MM.1S (cell line): Measurements from ENCODE around the gene IL13.
"Not testable (repeated sequence)": the region's sequence is repeated elsewhere in the genome, so short reads cannot be mapped to it uniquely, and the experiment has no call there.

Source experiments
- DNase-seq: peaks from one replicate; pipeline ENCODE4 v3.0.0-alpha.2; 2015
- H2AFZ ChIP-seq: fragments of 300-600 bp; sonication (generic); 2 replicates; pipeline ENCODE4 v1.6.0; 2016; ENCODE audit warnings: antibody characterized with exemption, low read length
- H3F3A ChIP-seq: fragments of 300-600 bp; sonication (generic); 2 replicates; pipeline ENCODE4 v1.6.1; 2016; ENCODE audit warnings: mild to moderate bottlenecking, antibody characterized with exemption, low read length, moderate library complexity, mixed read lengths; ENCODE audit not compliant: insufficient read depth
- H3K27ac ChIP-seq: fragments of 300-600 bp; sonication (generic); 2 replicates; pipeline ENCODE4 v1.5.1; 2016; ENCODE audit warnings: mild to moderate bottlenecking, low read length
- H3K27me3 ChIP-seq: fragments of 300-600 bp; sonication (generic); replicated peaks from 2 replicates; pipeline ENCODE4 v1.6.0; 2016; ENCODE audit warnings: low read length; ENCODE audit not compliant: insufficient read depth
- H3K36me3 ChIP-seq: fragments of 300-600 bp; sonication (generic); replicated peaks from 2 replicates; pipeline ENCODE4 v1.6.1; 2016; ENCODE audit warnings: mild to moderate bottlenecking, low read length, mixed read lengths; ENCODE audit not compliant: insufficient read depth
- H3K4me1 ChIP-seq: fragments of 300-600 bp; sonication (generic); 2 replicates; pipeline ENCODE4 v1.6.1; 2016; ENCODE audit warnings: low read length, mixed read lengths
- H3K4me2 ChIP-seq: fragments of 300-600 bp; sonication (generic); 2 replicates; pipeline ENCODE4 v1.6.0; 2016; ENCODE audit warnings: low read depth, low read length
- H3K4me3 ChIP-seq: fragments of 300-600 bp; sonication (generic); 2 replicates; pipeline ENCODE4 v1.5.1; 2016; ENCODE audit warnings: low read length, mixed read lengths
- H3K79me2 ChIP-seq: fragments of 300-600 bp; sonication (generic); 2 replicates; pipeline ENCODE4 v1.6.1; 2016; ENCODE audit warnings: mixed run types, low read length, mixed read lengths
- H3K9ac ChIP-seq: fragments of 300-600 bp; sonication (generic); 2 replicates; pipeline ENCODE4 v1.6.1; 2016; ENCODE audit warnings: low read length, mixed read lengths
- H3K9me2 ChIP-seq: fragments of 300-600 bp; sonication (generic); replicated peaks from 2 replicates; pipeline ENCODE4 v1.6.1; 2016; ENCODE audit warnings: mild to moderate bottlenecking, low read length, mixed read lengths; ENCODE audit not compliant: insufficient read depth
- H3K9me3 ChIP-seq: fragments of 300-600 bp; sonication (generic); replicated peaks from 2 replicates; pipeline ENCODE4 v1.6.1; 2016; ENCODE audit warnings: mild to moderate bottlenecking, low read length, mixed read lengths; ENCODE audit not compliant: insufficient read depth
- H4K20me1 ChIP-seq: fragments of 300-600 bp; sonication (generic); 2 replicates; pipeline ENCODE4 v1.6.1; 2016; ENCODE audit warnings: mild to moderate bottlenecking, low read length, moderate library complexity, mixed read lengths; ENCODE audit not compliant: insufficient read depth
- EZH2 ChIP-seq: fragments of 300-600 bp; sonication (generic); optimal IDR thresholded peaks from 2 replicates; pipeline ENCODE3; 2017; ENCODE audit warnings: low read depth, mild to moderate bottlenecking, antibody characterized with exemption, low read length, mixed read lengths
- EZH2phosphoT487 ChIP-seq: fragments of 300-600 bp; sonication (generic); IDR thresholded peaks from 2 replicates; pipeline ENCODE4 v1.6.1; 2018; ENCODE audit warnings: antibody characterized with exemption, low read length
- TF ChIP-seq, protein P1 (sequence below): fragments of 300-600 bp; sonication (generic); IDR thresholded peaks from 2 replicates; pipeline ENCODE4 v1.5.1; 2016; ENCODE audit warnings: antibody characterized with exemption, low read length, mixed read lengths

Gene IL13

DNA sequence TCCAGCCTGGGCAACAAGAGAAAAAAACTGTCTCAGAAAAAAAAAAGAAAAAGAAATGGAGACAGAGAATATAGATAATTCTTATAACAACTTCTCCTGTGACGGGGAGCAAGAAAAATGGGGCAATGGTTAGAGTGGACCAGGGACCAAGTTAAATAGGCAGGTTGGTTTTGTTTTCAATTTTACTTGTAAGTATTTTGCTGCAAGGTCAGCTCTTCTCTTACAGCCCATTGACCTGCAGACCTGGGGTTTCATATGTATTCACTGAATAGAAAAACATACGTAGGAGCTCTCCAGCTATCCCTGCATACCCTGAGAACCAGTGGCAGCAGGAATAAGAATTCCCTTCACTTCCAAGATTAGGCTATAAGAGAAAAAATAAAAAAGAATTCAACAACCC lies 29.2 kb upstream of the IL13 start:
- H3K36me3 ChIP-seq: no peaks in the 10 kb centered on the region; the same call in 1 of the 2 replicates
- H3K4me2 ChIP-seq: peak overlapping the region; percentile 89
- H3F3A ChIP-seq: peaks cover 19% of the 10 kb centered on the region
- no peaks in the 10 kb centered on the region for H3K79me2 ChIP-seq
- peak; percentile 85 for DNase-seq
- H2AFZ ChIP-seq: no peak overlapping the region
- H3K9ac ChIP-seq: peak overlapping the region; percentile 69
- H3K4me3 ChIP-seq: peak overlapping the region; percentile 40
- peaks cover 29% of the 10 kb centered on the region for H3K4me1 ChIP-seq
- TF ChIP-seq EZH2 (no peak), EZH2phosphoT487 (no peak)
- TF ChIP-seq, protein P1, sequence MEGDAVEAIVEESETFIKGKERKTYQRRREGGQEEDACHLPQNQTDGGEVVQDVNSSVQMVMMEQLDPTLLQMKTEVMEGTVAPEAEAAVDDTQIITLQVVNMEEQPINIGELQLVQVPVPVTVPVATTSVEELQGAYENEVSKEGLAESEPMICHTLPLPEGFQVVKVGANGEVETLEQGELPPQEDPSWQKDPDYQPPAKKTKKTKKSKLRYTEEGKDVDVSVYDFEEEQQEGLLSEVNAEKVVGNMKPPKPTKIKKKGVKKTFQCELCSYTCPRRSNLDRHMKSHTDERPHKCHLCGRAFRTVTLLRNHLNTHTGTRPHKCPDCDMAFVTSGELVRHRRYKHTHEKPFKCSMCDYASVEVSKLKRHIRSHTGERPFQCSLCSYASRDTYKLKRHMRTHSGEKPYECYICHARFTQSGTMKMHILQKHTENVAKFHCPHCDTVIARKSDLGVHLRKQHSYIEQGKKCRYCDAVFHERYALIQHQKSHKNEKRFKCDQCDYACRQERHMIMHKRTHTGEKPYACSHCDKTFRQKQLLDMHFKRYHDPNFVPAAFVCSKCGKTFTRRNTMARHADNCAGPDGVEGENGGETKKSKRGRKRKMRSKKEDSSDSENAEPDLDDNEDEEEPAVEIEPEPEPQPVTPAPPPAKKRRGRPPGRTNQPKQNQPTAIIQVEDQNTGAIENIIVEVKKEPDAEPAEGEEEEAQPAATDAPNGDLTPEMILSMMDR: no peak
- no peaks in the 10 kb centered on the region for H3K9me2 ChIP-seq
- H3K27me3 ChIP-seq: no peaks in the 10 kb centered on the region
- H4K20me1 ChIP-seq: no peaks in the 10 kb centered on the region
- H3K9me3 ChIP-seq: no peaks in the 10 kb centered on the region
- H3K27ac ChIP-seq: peak overlapping the region; percentile 94

- no peak overlapping the region for H2AFZ ChIP-seq
- peaks cover 19% of the 10 kb centered on the region for H3F3A ChIP-seq
- H3K9ac ChIP-seq: peak overlapping the region; percentile 69
- no peaks in the 10 kb centered on the region for H3K9me3 ChIP-seq
- H3K27me3 ChIP-seq: no peaks in the 10 kb centered on the region
- peak; percentile 79 for DNase-seq
- peak overlapping the region; percentile 40 for H3K4me3 ChIP-seq
- H3K9me2 ChIP-seq: no peaks in the 10 kb centered on the region
- peak overlapping the region; percentile 94 for H3K27ac ChIP-seq
- no peaks in the 10 kb centered on the region for H4K20me1 ChIP-seq
- H3K4me2 ChIP-seq: peak overlapping the region; percentile 89
- peaks cover 29% of the 10 kb centered on the region for H3K4me1 ChIP-seq
- TF ChIP-seq, protein P1: no peak
- TF ChIP-seq EZH2phosphoT487 (no peak), EZH2 (no peak)
- H3K79me2 ChIP-seq: no peaks in the 10 kb centered on the region
- no peaks in the 10 kb centered on the region for H3K36me3 ChIP-seq
Observed at GRCh38 chr5:132629230-132629944, 28.6 kb upstream of the IL13 start.

DNA sequence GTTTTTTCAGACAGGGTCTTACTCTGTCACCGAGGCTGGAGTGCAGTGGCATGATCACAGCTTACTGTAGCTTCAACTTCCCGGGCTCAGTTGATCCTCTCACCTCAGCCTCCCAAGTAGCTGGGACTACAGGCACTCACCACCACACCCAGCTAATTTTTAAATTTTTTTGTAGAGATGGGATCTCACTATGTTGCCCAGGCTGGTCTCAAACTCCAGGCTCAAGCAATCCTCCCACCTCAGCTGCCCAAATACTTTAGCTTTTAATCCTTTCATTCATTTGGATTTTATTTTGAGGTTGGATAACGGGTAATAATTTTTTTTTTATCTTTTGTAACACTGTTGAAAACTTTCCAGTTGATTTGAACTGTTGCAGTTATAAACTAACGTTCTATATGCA lies 24.4 kb upstream of the IL13 start:
- not testable (repeated sequence) for H4K20me1 ChIP-seq, H3K9ac ChIP-seq, DNase-seq, H3K27me3 ChIP-seq, H3K27ac ChIP-seq, H3K79me2 ChIP-seq, H3K4me2 ChIP-seq, H3K9me2 ChIP-seq, H3K4me3 ChIP-seq, H3K9me3 ChIP-seq, H3K36me3 ChIP-seq, H2AFZ ChIP-seq
- H3F3A ChIP-seq: peaks cover 15% of the 10 kb centered on the region
- H3K4me1 ChIP-seq: peaks cover 27% of the 10 kb centered on the region

- peaks cover 30% of the 10 kb centered on the region for H3K4me1 ChIP-seq
- H3F3A ChIP-seq: peaks cover 22% of the 10 kb centered on the region
- H3K4me3 ChIP-seq: no peak overlapping the region
- H3K27ac ChIP-seq: no peak overlapping the region
- H3K9ac ChIP-seq: no peak overlapping the region
- TF ChIP-seq, protein P1: no peak
- no peak for TF ChIP-seq EZH2
- TF ChIP-seq EZH2phosphoT487: no peak
- no peaks in the 10 kb centered on the region for H3K9me3 ChIP-seq
- H3K27me3 ChIP-seq: no peaks in the 10 kb centered on the region
- no peak overlapping the region for H3K4me2 ChIP-seq
- no peak overlapping the region for H2AFZ ChIP-seq
- no peaks in the 10 kb centered on the region for H3K79me2 ChIP-seq
- no peaks in the 10 kb centered on the region for H4K20me1 ChIP-seq
- no peaks in the 10 kb centered on the region for H3K36me3 ChIP-seq
- DNase-seq: no peak
- no peaks in the 10 kb centered on the region for H3K9me2 ChIP-seq
Observed at GRCh38 chr5:132635873-132636272, 22.1 kb upstream of the IL13 start.
